HG02678 (cell line): ENCODE measurements around the gene PRPF38A.

Source experiments
- ATAC-seq: cut with Tn5 transposase; IDR thresholded peaks from one replicate; pipeline ENCODE4 v1.9.1; 2021; ENCODE audit warnings: mild to moderate bottlenecking, moderate library complexity; ENCODE audit not compliant: unreplicated experiment

Gene PRPF38A

GRCh38 chr1:52455686-52456085 lies 51.3 kb downstream of the PRPF38A start:
- no peak for ATAC-seq

GRCh38 chr1:52460694-52461093 lies 56.3 kb downstream of the PRPF38A start:
- no peak for ATAC-seq

GRCh38 chr1:52461821-52462220 lies 57.4 kb downstream of the PRPF38A start:
- no peak for ATAC-seq

GRCh38 chr1:52463891-52464290 lies 59.5 kb downstream of the PRPF38A start:
- no peak for ATAC-seq

DNA sequence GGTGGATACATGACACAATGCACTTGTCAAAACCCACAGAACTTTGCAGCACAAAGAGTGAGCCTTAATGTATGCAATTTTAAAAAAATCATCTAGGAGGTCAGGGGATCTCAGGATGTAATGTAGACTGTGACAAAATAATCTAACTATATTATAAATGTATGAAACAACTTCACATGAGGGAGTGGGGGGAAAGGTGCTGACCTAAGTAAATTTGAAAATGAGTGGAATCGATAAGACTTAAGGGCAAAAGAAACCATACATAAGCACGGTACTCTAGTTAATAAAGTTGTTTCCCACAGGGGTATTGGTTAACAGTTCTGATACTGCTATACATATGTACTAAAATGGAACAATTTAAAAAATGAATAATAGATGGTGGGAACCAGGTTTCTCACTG lies 64.7 kb downstream of the PRPF38A start:
- no peak for ATAC-seq
